ENCODE measurements around the gene MYO3B.

MYO3B gene

GRCh38 chr2:170267071-170267470 lies 89.1 kb downstream of the MYO3B start:
- Histone ChIP-seq H3F3A (ENCODE audit: control insufficient read depth, insufficient read depth) (no peaks in the 10 kb centered on the region), H3K9me3 (ENCODE audit: control insufficient read depth, insufficient read depth, low read length) (peaks cover 3% of the 10 kb centered on the region; the same call in 1 of the 2 replicates)
- no peak for TF ChIP-seq EZH2phosphoT487 (IDR thresholded peaks at IDR 0.05; ENCODE audit: borderline replicate concordance, low read length)
- no peak for TF ChIP-seq CTCF (IDR thresholded peaks at IDR 0.05; ENCODE audit: low read depth, low read length, poor library complexity, severe bottlenecking)

GRCh38 chr2:170270278-170270864 lies 92.4 kb downstream of the MYO3B start:
- Histone ChIP-seq H3K27me3 (ENCODE audit: control insufficient read depth, low read length) (no peaks in the 10 kb centered on the region), H3K79me2 (ENCODE audit: control insufficient read depth, low read length) (no peaks in the 10 kb centered on the region), H3K9me3 (ENCODE audit: control insufficient read depth, insufficient read depth, low read length) (no peaks in the 10 kb centered on the region), H4K20me1 (ENCODE audit: control insufficient read depth, insufficient read depth, low read depth, low read length) (no peaks in the 10 kb centered on the region), H3K4me2 (ENCODE audit: low read length) (no peak overlapping the region), H3K9me2 (replicated peaks; ENCODE audit: control insufficient read depth, low read length) (no peaks in the 10 kb centered on the region; the same call in 1 of the 2 replicates), H3K4me1 (ENCODE audit: control insufficient read depth, low read length) (no peaks in the 10 kb centered on the region), H3F3A (ENCODE audit: control insufficient read depth, insufficient read depth) (no peaks in the 10 kb centered on the region), H3K27ac (ENCODE audit: low read depth, low read length) (no peak overlapping the region), H3K4me3 (ENCODE audit: low read length) (no peak overlapping the region), H3K36me3 (ENCODE audit: control insufficient read depth, low read length) (no peaks in the 10 kb centered on the region)
- no peak for TF ChIP-seq CTCF (IDR thresholded peaks at IDR 0.05; ENCODE audit: low read depth, low read length, poor library complexity, severe bottlenecking)
- no peak for TF ChIP-seq EZH2phosphoT487 (IDR thresholded peaks at IDR 0.05; ENCODE audit: borderline replicate concordance, low read length)

More at GRCh38 chr2:170267071-170267470, 89.1 kb downstream of the MYO3B start:
- no peak overlapping the region for H3K27ac ChIP-seq (ENCODE audit: low read depth, low read length)
- no peaks in the 10 kb centered on the region for H3K9me2 ChIP-seq (replicated peaks; ENCODE audit: control insufficient read depth, low read length)
- H3K4me3 ChIP-seq (ENCODE audit: low read length) = no peak overlapping the region
- no peak overlapping the region for H3K4me2 ChIP-seq (ENCODE audit: low read length)
- no peaks in the 10 kb centered on the region for H3K36me3 ChIP-seq (ENCODE audit: control insufficient read depth, low read length)
- no peaks in the 10 kb centered on the region for H3K27me3 ChIP-seq (ENCODE audit: control insufficient read depth, low read length)
- no peaks in the 10 kb centered on the region for H4K20me1 ChIP-seq (ENCODE audit: control insufficient read depth, insufficient read depth, low read depth, low read length)
- no peaks in the 10 kb centered on the region for H3K79me2 ChIP-seq (ENCODE audit: control insufficient read depth, low read length)
- no peaks in the 10 kb centered on the region for H3K4me1 ChIP-seq (ENCODE audit: control insufficient read depth, low read length)

GRCh38 chr2:170271340-170271739 lies 93.4 kb downstream of the MYO3B start:
- H3K9me2 ChIP-seq (replicated peaks; ENCODE audit: control insufficient read depth, low read length) = no peaks in the 10 kb centered on the region; the same call in 1 of the 2 replicates
- H3K4me3 ChIP-seq (ENCODE audit: low read length) = no peak overlapping the region
- H3K27me3 ChIP-seq (ENCODE audit: control insufficient read depth, low read length) = no peaks in the 10 kb centered on the region
- no peaks in the 10 kb centered on the region for H3K36me3 ChIP-seq (ENCODE audit: control insufficient read depth, low read length)
- TF ChIP-seq EZH2phosphoT487 (IDR thresholded peaks at IDR 0.05; ENCODE audit: borderline replicate concordance, low read length) (no peak), CTCF (IDR thresholded peaks at IDR 0.05; ENCODE audit: low read depth, low read length, poor library complexity, severe bottlenecking) (no peak)
- no peaks in the 10 kb centered on the region for H3F3A ChIP-seq (ENCODE audit: control insufficient read depth, insufficient read depth)
- H3K27ac ChIP-seq (ENCODE audit: low read depth, low read length) = no peak overlapping the region
- H3K4me2 ChIP-seq (ENCODE audit: low read length) = no peak overlapping the region
- no peaks in the 10 kb centered on the region for H3K9me3 ChIP-seq (ENCODE audit: control insufficient read depth, insufficient read depth, low read length)
- no peaks in the 10 kb centered on the region for H3K4me1 ChIP-seq (ENCODE audit: control insufficient read depth, low read length)
- no peaks in the 10 kb centered on the region for H3K79me2 ChIP-seq (ENCODE audit: control insufficient read depth, low read length)
- H4K20me1 ChIP-seq (ENCODE audit: control insufficient read depth, insufficient read depth, low read depth, low read length) = no peaks in the 10 kb centered on the region

Measured in DOHH2 (cell line).